OCI-LY3 (cell line): Measurements from ENCODE around the gene HAPLN1.

Experiments used
- H2AFZ ChIP-seq: fragments of 200-600, 300-600 bp; shearing (Covaris generic); 2 replicates; pipeline ENCODE4 v1.6.0; 2014; ENCODE audit warnings: antibody characterized with exemption, low read depth, low read length
- H3K27ac ChIP-seq: fragments of 200-600, 300-600 bp; sonication (generic); 2 replicates; pipeline ENCODE4 v1.5.1; 2014; ENCODE audit warnings: mild to moderate bottlenecking, low read length, moderate library complexity, mixed read lengths
- H3K27me3 ChIP-seq: fragments of 200-600, 300-600 bp; sonication (generic); 2 replicates; pipeline ENCODE4 v1.6.1; 2014; ENCODE audit warnings: low read depth, low read length, mixed read lengths
- H3K36me3 ChIP-seq: fragments of 200-600, 300-600 bp; sonication (generic); replicated peaks from 2 replicates; pipeline ENCODE3; 2014; ENCODE audit warnings: low read depth, low read length, mixed read lengths
- H3K4me1 ChIP-seq: fragments of 300-600, 200-600 bp; sonication (generic); 2 replicates; pipeline ENCODE4 v1.6.1; 2014; ENCODE audit warnings: low read length, mixed read lengths
- H3K4me2 ChIP-seq: fragments of 200-600, 300-600 bp; sonication (generic); 2 replicates; pipeline ENCODE4 v1.6.1; 2014; ENCODE audit warnings: low read length, mixed read lengths
- H3K4me3 ChIP-seq: fragments of 300-600, 200-600 bp; sonication (generic); 2 replicates; pipeline ENCODE4 v1.5.1; 2014; ENCODE audit warnings: antibody characterized with exemption, mild to moderate bottlenecking, low read length, moderate library complexity
- H3K79me2 ChIP-seq: fragments of 300-600, 200-600 bp; shearing (Covaris generic); 2 replicates; pipeline ENCODE4 v1.6.1; 2014; ENCODE audit warnings: mild to moderate bottlenecking, low read length, mixed read lengths
- H3K9ac ChIP-seq: fragments of 300-600, 200-600 bp; shearing (Covaris generic); 2 replicates; pipeline ENCODE4 v1.6.0; 2014; ENCODE audit warnings: mild to moderate bottlenecking, low read length, moderate library complexity
- H3K9me3 ChIP-seq: fragments of 200-600, 300-600 bp; shearing (Covaris generic); 2 replicates; pipeline ENCODE4 v1.6.1; 2014; ENCODE audit warnings: low read length, mixed read lengths; ENCODE audit not compliant: insufficient read depth
- H4K20me1 ChIP-seq: fragments of 200-600, 300-600 bp; sonication (generic); 2 replicates; pipeline ENCODE4 v1.6.1; 2016; ENCODE audit warnings: low read length, mixed read lengths; ENCODE audit not compliant: insufficient read depth
- EZH2phosphoT487 ChIP-seq: fragments of 200-600 bp; shearing (Covaris generic); IDR thresholded peaks from 2 replicates; pipeline ENCODE4 v1.6.1; 2018; ENCODE audit warnings: antibody characterized with exemption, mixed run types, low read depth
- TF ChIP-seq, protein P1 (sequence below): fragments of 200-600, 300-600 bp; sonication (generic); IDR thresholded peaks from 2 replicates; pipeline ENCODE4 v1.5.1; 2014; ENCODE audit warnings: antibody characterized with exemption, low read length, low read depth

HAPLN1 gene

DNA sequence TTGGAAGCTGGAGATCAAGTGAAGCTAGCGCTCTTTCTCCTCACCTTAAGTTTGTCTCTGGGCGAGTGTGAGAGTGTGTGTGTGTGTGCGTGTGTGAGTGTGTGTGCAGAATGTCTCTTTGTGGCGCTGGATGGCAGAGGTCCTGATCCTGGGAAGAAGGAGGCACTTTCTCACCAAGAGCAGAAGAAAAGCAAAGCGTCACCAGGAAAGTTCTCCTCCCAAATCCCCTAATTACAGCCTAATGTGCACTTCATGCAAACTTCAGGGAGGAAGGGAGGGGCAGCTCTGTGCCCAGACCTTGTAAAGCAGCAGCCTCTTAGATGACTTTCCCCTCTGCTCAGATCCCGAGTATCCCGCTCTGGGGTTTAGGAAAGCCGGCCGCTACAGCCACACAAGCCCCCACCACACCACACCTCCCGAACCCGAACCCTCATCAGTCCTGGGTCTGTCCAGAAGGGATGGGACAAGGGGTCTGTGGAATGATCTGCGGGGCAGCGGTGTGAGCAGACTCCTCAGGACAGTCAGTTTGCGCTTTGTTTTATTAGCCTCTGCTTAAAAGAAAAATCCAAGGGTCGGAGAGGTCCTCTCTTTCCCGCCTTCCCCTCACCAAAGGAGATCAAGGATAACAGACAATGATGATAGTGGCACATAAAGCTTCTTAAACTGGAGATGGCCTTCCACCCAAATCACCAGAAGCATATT lies at the start of gene HAPLN1:
TSS of gene HAPLN1 (minus strand) at position 20 of the 702 bp plus-strand sequence. CDS start 47,332 bp downstream, outside the sequence.
- H3K4me2 ChIP-seq = no peak within 1 kb of the TSS
- H3K36me3 ChIP-seq = no peaks in the 10 kb centered on the region
- TF ChIP-seq EZH2phosphoT487 = no peak
- TF ChIP-seq, protein P1, sequence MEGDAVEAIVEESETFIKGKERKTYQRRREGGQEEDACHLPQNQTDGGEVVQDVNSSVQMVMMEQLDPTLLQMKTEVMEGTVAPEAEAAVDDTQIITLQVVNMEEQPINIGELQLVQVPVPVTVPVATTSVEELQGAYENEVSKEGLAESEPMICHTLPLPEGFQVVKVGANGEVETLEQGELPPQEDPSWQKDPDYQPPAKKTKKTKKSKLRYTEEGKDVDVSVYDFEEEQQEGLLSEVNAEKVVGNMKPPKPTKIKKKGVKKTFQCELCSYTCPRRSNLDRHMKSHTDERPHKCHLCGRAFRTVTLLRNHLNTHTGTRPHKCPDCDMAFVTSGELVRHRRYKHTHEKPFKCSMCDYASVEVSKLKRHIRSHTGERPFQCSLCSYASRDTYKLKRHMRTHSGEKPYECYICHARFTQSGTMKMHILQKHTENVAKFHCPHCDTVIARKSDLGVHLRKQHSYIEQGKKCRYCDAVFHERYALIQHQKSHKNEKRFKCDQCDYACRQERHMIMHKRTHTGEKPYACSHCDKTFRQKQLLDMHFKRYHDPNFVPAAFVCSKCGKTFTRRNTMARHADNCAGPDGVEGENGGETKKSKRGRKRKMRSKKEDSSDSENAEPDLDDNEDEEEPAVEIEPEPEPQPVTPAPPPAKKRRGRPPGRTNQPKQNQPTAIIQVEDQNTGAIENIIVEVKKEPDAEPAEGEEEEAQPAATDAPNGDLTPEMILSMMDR = no peak
- no peak within 1 kb of the TSS for H3K9ac ChIP-seq
- H3K27ac ChIP-seq = no peak within 1 kb of the TSS
- no peaks in the 10 kb centered on the region for H4K20me1 ChIP-seq
- H3K9me3 ChIP-seq = no peaks in the 10 kb centered on the region
- H3K27me3 ChIP-seq = no peaks in the 10 kb centered on the region
- H2AFZ ChIP-seq = no peak within 1 kb of the TSS
- H3K4me1 ChIP-seq = no peaks in the 10 kb centered on the region
- no peak within 1 kb of the TSS for H3K4me3 ChIP-seq
- no peaks in the 10 kb centered on the region for H3K79me2 ChIP-seq

GRCh38 chr5:83767409-83767992 lies 46.8 kb upstream of the HAPLN1 start:
- Histone ChIP-seq H3K27me3 (no peaks in the 10 kb centered on the region), H3K9ac (no peak overlapping the region), H3K27ac (no peak overlapping the region), H4K20me1 (no peaks in the 10 kb centered on the region), H3K36me3 (no peaks in the 10 kb centered on the region), H3K9me3 (peaks cover 19% of the 10 kb centered on the region; the same call in 1 of the 2 replicates), H3K4me2 (no peak overlapping the region), H2AFZ (no peak overlapping the region), H3K4me1 (no peaks in the 10 kb centered on the region), H3K4me3 (no peak overlapping the region), H3K79me2 (no peaks in the 10 kb centered on the region)
- TF ChIP-seq, protein P1 = no peak
- no peak for TF ChIP-seq EZH2phosphoT487

DNA sequence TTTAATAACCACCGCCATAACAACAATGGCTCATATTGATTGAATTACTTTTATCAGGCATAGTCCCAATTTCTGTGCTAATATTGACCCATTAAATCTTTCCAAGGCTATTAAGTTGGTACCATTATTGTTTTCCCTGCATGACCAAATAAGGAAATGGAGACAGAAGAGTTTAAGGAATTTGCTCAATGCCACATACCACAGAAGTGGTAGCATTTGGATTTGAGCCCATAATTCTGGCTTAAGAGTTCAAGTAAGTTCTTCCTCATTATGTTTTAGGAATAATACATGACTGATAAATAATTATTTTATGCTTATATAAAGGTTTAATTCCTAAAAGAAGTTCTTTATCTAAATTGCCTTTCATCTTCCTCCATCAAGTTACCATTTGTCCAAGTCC lies 43.4 kb upstream of the HAPLN1 start:
- no peaks in the 10 kb centered on the region for H3K36me3 ChIP-seq
- no peaks in the 10 kb centered on the region for H3K27me3 ChIP-seq
- no peak overlapping the region for H3K27ac ChIP-seq
- no peak overlapping the region for H3K9ac ChIP-seq
- H3K4me1 ChIP-seq = no peaks in the 10 kb centered on the region
- no peaks in the 10 kb centered on the region for H3K79me2 ChIP-seq
- no peak overlapping the region for H3K4me3 ChIP-seq
- no peak for TF ChIP-seq EZH2phosphoT487
- TF ChIP-seq, protein P1 = no peak
- H3K4me2 ChIP-seq = no peak overlapping the region
- peaks cover 19% of the 10 kb centered on the region; the same call in 1 of the 2 replicates for H3K9me3 ChIP-seq
- no peaks in the 10 kb centered on the region for H4K20me1 ChIP-seq
- no peak overlapping the region for H2AFZ ChIP-seq

DNA sequence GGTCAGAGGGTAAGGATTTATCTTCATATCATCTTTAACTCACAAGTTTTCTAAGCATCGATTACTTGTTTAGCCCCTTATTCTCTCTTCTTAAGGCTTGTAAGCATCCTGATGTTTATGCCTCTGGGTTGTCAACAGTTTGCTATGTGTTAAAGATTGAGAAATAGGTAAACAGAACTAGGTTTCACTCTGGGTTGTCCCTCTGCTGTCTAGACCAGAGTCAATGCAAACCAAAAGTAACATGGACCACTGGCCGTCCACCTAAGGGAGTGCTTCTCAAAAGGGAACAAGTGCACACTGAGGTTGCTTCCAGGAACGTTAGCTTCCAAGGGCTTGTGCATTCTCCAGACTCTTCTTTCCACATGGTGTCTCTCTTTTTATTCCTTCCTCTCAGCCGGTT lies 39.9 kb upstream of the HAPLN1 start:
- Histone ChIP-seq H3K4me1 (no peaks in the 10 kb centered on the region), H3K4me3 (no peak overlapping the region), H3K27me3 (no peaks in the 10 kb centered on the region), H2AFZ (no peak overlapping the region), H3K9ac (no peak overlapping the region), H3K36me3 (no peaks in the 10 kb centered on the region), H4K20me1 (no peaks in the 10 kb centered on the region), H3K9me3 (no peaks in the 10 kb centered on the region), H3K27ac (no peak overlapping the region), H3K4me2 (no peak overlapping the region), H3K79me2 (no peaks in the 10 kb centered on the region)
- no peak for TF ChIP-seq EZH2phosphoT487
- TF ChIP-seq, protein P1 = no peak
